Thyroid gland (tissue), 4 donors: ENCODE results near the gene SETBP1.

Experiments used
- POLR2A ChIP-seq, 2 donors: fragments of 450-650 bp; IDR thresholded peaks; one replicate each; pipeline ENCODE4 v1.6.1; 2017; ENCODE audit warnings: antibody characterized with exemption in 2 of 2, mild to moderate bottlenecking in 2 of 2, moderate library complexity in 1 of 2
- TF ChIP-seq, protein P1 (sequence below), 6 experiments: fragments of 200-600 bp in 3 of 6; fragments of 450-650 bp in 3 of 6; sonication (generic) in 3 of 6; IDR thresholded peaks; one replicate each; pipeline ENCODE4 v1.5.1; 2016 to 2019; ENCODE audit warnings: antibody characterized with exemption in 6 of 6, mild to moderate bottlenecking in 2 of 6, inconsistent platforms in 1 of 6, moderate library complexity in 1 of 6

DNA sequence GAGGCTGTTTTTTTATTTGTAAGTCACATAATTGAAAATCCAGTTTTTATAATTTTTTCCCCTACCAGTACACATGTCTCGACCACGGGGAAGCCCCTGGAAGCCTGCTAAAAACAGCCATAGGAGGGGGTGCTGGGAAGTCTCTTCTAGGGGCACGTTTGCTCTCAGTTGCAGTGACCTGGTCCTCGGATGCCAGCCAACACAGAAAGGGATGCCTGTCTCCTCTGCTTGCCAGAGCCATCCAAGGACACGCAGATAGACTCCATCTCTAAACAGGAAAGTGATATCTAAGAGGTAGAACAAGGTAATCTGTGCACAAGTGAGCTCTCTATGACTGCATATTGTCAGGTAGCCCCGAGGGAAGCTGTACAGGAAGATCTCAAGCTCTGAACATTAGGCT is 255.8 kb downstream of the SETBP1 start:
- no peak for TF ChIP-seq POLR2A (IDR thresholded peaks at IDR 0.05)
- TF ChIP-seq, protein P1, sequence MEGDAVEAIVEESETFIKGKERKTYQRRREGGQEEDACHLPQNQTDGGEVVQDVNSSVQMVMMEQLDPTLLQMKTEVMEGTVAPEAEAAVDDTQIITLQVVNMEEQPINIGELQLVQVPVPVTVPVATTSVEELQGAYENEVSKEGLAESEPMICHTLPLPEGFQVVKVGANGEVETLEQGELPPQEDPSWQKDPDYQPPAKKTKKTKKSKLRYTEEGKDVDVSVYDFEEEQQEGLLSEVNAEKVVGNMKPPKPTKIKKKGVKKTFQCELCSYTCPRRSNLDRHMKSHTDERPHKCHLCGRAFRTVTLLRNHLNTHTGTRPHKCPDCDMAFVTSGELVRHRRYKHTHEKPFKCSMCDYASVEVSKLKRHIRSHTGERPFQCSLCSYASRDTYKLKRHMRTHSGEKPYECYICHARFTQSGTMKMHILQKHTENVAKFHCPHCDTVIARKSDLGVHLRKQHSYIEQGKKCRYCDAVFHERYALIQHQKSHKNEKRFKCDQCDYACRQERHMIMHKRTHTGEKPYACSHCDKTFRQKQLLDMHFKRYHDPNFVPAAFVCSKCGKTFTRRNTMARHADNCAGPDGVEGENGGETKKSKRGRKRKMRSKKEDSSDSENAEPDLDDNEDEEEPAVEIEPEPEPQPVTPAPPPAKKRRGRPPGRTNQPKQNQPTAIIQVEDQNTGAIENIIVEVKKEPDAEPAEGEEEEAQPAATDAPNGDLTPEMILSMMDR (IDR thresholded peaks at IDR 0.05): no peak
